KMS-11 (cell line): ENCODE data around the gene ABCD1.

Experiments used
- H2AFZ ChIP-seq: fragments of 200-600 bp; sonication (generic); 2 replicates; pipeline ENCODE4 v1.6.1; 2016; ENCODE audit warnings: antibody characterized with exemption, mixed run types, low read depth
- H3K27ac ChIP-seq: fragments of 200-600 bp; sonication (generic); 2 replicates; pipeline ENCODE4 v1.6.1; 2016; ENCODE audit warnings: mild to moderate bottlenecking, mixed run types
- H3K27me3 ChIP-seq: fragments of 200-600 bp; sonication (generic); 2 replicates; pipeline ENCODE4 v1.6.1; 2017; ENCODE audit warnings: mild to moderate bottlenecking, low read depth, mixed run types, moderate library complexity; ENCODE audit not compliant: insufficient read depth
- H3K36me3 ChIP-seq: fragments of 200-600 bp; sonication (generic); 2 replicates; pipeline ENCODE4 v1.6.1; 2017; ENCODE audit warnings: mild to moderate bottlenecking, mixed run types; ENCODE audit not compliant: insufficient read depth
- H3K4me1 ChIP-seq: fragments of 200-600 bp; sonication (generic); 2 replicates; pipeline ENCODE4 v1.6.1; 2016; ENCODE audit warnings: mild to moderate bottlenecking, low read depth, mixed run types; ENCODE audit not compliant: poor library complexity, severe bottlenecking
- H3K4me2 ChIP-seq: fragments of 200-600 bp; sonication (generic); 2 replicates; pipeline ENCODE4 v1.7.0; 2016; ENCODE audit warnings: mild to moderate bottlenecking, mixed run types
- H3K4me3 ChIP-seq: fragments of 200-600 bp; sonication (generic); IDR thresholded peaks from 2 replicates; pipeline ENCODE4 v1.6.1; 2017; ENCODE audit warnings: low read depth, low read length, mixed read lengths; ENCODE audit not compliant: insufficient read depth
- H3K79me2 ChIP-seq: fragments of 200-600 bp; sonication (generic); 2 replicates; pipeline ENCODE4 v1.6.1; 2016; ENCODE audit warnings: low read depth, mixed run types; ENCODE audit not compliant: insufficient read depth
- H3K9ac ChIP-seq: fragments of 200-600 bp; sonication (generic); 2 replicates; pipeline ENCODE4 v1.6.1; 2016; ENCODE audit warnings: mild to moderate bottlenecking, mixed run types
- H4K20me1 ChIP-seq: fragments of 200-600 bp; sonication (generic); 2 replicates; pipeline ENCODE4 v1.6.1; 2016; ENCODE audit warnings: mild to moderate bottlenecking, mixed run types; ENCODE audit not compliant: insufficient read depth
- CTCF ChIP-seq: fragments of 200-600 bp; sonication (generic); conservative IDR thresholded peaks from 2 replicates; pipeline ENCODE4 v1.6.1; 2017; ENCODE audit warnings: low read depth, mild to moderate bottlenecking, antibody characterized with exemption, low read length, moderate library complexity, mixed read lengths

ABCD1 gene

GRCh38 chrX:153770601-153771414, 46.2 kb downstream of the ABCD1 start:
- TF ChIP-seq CTCF, result no peak
- Histone ChIP-seq H3K79me2 (no peaks in the 10 kb centered on the region), H3K4me1 (no peaks in the 10 kb centered on the region), H2AFZ (no peak overlapping the region), H3K9ac (no peak overlapping the region), H3K4me3 (no peak overlapping the region), H3K36me3 (no peaks in the 10 kb centered on the region), H3K4me2 (no peak overlapping the region), H3K27ac (no peak overlapping the region), H3K27me3 (no peaks in the 10 kb centered on the region; the same call in 1 of the 2 replicates), H4K20me1 (no peaks in the 10 kb centered on the region)

GRCh38 chrX:153771415-153772315, 47.0 kb downstream of the ABCD1 start:
- no peaks in the 10 kb centered on the region for H3K79me2 ChIP-seq
- no peak overlapping the region for H3K4me3 ChIP-seq
- H3K4me1 ChIP-seq, result no peaks in the 10 kb centered on the region
- no peaks in the 10 kb centered on the region; the same call in 1 of the 2 replicates for H3K27me3 ChIP-seq
- no peaks in the 10 kb centered on the region for H3K36me3 ChIP-seq
- H3K27ac ChIP-seq, result no peak overlapping the region
- no peak for TF ChIP-seq CTCF
- H3K4me2 ChIP-seq, result no peak overlapping the region
- H4K20me1 ChIP-seq, result no peaks in the 10 kb centered on the region
- H2AFZ ChIP-seq, result no peak overlapping the region
- H3K9ac ChIP-seq, result no peak overlapping the region

GRCh38 chrX:153772316-153773217, 47.9 kb downstream of the ABCD1 start:
- no peaks in the 10 kb centered on the region for H3K79me2 ChIP-seq
- H3K27ac ChIP-seq, result no peak overlapping the region
- no peaks in the 10 kb centered on the region for H3K36me3 ChIP-seq
- H3K4me3 ChIP-seq, result no peak overlapping the region
- no peak overlapping the region for H2AFZ ChIP-seq
- H3K4me2 ChIP-seq, result no peak overlapping the region
- H3K4me1 ChIP-seq, result no peaks in the 10 kb centered on the region
- no peaks in the 10 kb centered on the region for H4K20me1 ChIP-seq
- no peak for TF ChIP-seq CTCF
- no peaks in the 10 kb centered on the region; the same call in 1 of the 2 replicates for H3K27me3 ChIP-seq
- no peak overlapping the region for H3K9ac ChIP-seq

- Histone ChIP-seq H4K20me1 (no peaks in the 10 kb centered on the region), H3K27me3 (no peaks in the 10 kb centered on the region; the same call in 1 of the 2 replicates), H3K4me3 (no peak overlapping the region), H2AFZ (no peak overlapping the region), H3K36me3 (no peaks in the 10 kb centered on the region), H3K27ac (no peak overlapping the region), H3K9ac (no peak overlapping the region), H3K4me1 (no peaks in the 10 kb centered on the region), H3K4me2 (no peak overlapping the region), H3K79me2 (no peaks in the 10 kb centered on the region)
- TF ChIP-seq CTCF, result no peak
Observed at GRCh38 chrX:153773218-153773611, 48.6 kb downstream of the ABCD1 start.
